Activated CD8-positive, alpha-beta memory T cell treated with anti-CD3 and anti-CD28 coated beads, Interleukin-2, amount 10 ng/mL, durations not matched to agents 7 days and 5 days (primary cell): ENCODE measurements around the gene PACS1. TPM values are rescaled to one million over a fixed set of nuclear protein-coding genes. Genes with fewer than 3 reads are reported as not detected.
"Not testable (repeated sequence)": the region's sequence is repeated elsewhere in the genome, so short reads cannot be mapped to it uniquely, and the experiment has no call there.

Source experiments
- ATAC-seq: fragments of 150-1000 bp; cut with Tn5 transposase; one replicate; pipeline ENCODE4 v1.10.0; 2021; ENCODE audit warnings: moderate library complexity
- CTCF ChIA-PET: fragments of 350-600 bp; sonication (Branson Sonifier 250); formaldehyde crosslinking; loops from one replicate; lab custom pipeline; 2021; ENCODE audit warnings: antibody characterized with exemption; lab: Charles Lee
- DNase-seq: peaks from one replicate; pipeline ENCODE4 v3.0.0-alpha.2; 2020
- H3K27ac Mint-ChIP-seq: one replicate; pipeline ENCODE4 v1.8.0; 2021; ENCODE audit warnings: mild to moderate bottlenecking, mixed read lengths
- H3K27me3 Mint-ChIP-seq: one replicate; pipeline ENCODE4 v1.8.0; 2021; ENCODE audit warnings: mixed read lengths
- H3K36me3 Mint-ChIP-seq: one replicate; pipeline ENCODE4 v1.8.0; 2021; ENCODE audit warnings: mild to moderate bottlenecking, mixed read lengths
- H3K4me1 Mint-ChIP-seq: one replicate; pipeline ENCODE4 v1.8.0; 2021; ENCODE audit warnings: mixed read lengths
- H3K4me3 Mint-ChIP-seq: one replicate; pipeline ENCODE4 v1.8.0; 2021; ENCODE audit warnings: mild to moderate bottlenecking, moderate library complexity, mixed read lengths
- H3K9me3 Mint-ChIP-seq: one replicate; pipeline ENCODE4 v1.8.0; 2022; ENCODE audit warnings: low read depth, mixed read lengths
- total RNA-seq, 2 experiments: library from RNA; stranded (reverse); gene quantifications; one replicate each; pipeline ENCODE4 v1.2.3, GENCODE V29; 2021

The PACS1 gene
- total RNA-seq, 2 experiments from 2014 or later, result 96.6 to 104 TPM

DNA sequence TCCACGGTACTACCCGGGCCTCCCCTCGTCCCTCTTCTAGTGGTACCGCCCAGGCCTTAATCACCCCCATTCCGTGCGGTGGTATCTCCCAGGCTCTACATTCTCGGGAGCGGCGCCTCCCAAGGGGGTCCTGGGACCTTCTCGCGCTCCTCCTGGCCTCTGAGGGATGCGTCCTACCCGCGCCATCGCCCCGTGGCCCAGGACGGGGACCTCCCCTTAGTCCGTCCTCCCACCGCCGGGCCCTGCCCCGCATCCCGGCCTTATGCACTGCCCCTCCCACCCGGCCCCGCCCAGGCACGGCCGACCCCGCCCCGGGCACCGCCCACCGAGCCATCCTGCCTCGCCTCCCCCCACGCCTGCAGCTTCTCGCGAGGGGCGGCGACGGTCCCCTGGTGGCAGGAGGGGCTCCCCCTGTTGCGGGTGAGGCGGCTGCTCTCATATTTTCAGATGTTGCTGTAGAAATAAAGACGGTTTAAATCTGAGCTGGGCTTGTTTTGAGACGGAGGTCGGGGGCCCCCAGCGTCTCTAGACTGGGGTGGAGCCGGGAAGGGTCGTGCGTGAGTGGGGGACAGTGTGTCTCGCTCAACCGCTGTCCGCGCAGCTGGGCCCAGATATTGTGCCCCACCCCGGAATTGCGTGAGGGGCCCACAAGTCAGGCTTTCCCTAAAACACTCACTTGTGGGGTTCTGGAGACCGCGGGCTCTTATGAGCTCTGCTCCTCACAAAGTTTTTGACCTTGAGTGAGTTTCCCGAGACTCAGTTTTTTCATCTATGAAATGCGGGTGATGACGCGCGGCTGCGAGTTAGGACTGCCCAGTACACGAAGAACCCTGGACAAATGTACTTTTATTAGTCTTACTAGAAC is 197.5 kb downstream of the PACS1 start:
- peak overlapping the region; percentile 91 for H3K4me3 Mint-ChIP-seq
- DNase-seq, result peak; percentile 92
- peaks cover 42% of the 10 kb centered on the region for H3K4me1 Mint-ChIP-seq
- CTCF ChIA-PET, result interaction anchor here (0.6 to 7.2 kb wide), 6 partner anchors 14 to 122 kb away, joined by 3 to 85 read pairs (median 5); no protein-coding TSS in a partner anchor
- peaks cover 27% of the 10 kb centered on the region for H3K36me3 Mint-ChIP-seq
- peak overlapping the region; percentile 91 for H3K27ac Mint-ChIP-seq
- no peaks in the 10 kb centered on the region for H3K9me3 Mint-ChIP-seq
- no peaks in the 10 kb centered on the region for H3K27me3 Mint-ChIP-seq
- peak; percentile 63 for ATAC-seq

DNA sequence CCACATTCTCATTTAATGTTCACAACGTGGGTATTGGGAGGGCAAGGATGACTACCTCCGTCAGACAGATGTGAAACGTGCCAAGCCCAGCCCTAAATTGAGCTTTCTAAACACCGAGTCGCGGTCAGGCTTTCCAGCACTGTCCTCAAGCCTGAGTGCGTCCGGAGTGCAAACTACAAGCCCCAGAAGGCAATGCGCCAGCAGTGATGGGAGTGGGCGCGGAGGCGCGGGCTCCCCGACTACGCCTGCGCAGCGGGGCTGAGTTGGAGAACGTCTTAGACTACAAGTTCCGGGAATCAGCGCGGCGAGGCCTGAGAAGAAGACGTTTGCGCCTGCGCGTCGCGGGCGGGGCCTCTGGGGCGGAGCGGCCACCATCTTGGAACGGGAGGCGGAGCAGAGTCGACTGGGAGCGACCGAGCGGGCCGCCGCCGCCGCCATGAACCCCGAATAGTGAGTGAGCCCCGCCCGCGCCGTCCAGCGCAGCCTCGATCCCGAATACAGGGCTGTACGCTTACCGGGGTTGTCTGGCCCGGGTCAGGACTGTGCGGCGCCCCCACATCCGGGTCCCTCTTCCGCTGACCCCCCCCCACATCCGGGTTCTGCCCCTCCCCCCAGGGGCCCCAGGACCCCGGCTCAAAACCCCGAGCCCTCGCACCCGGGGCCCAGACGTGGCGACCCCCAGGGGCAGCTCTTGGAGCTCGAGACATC is 198.3 kb downstream of the PACS1 start, which contains the start of gene RAB1B:
Gene RAB1B (plus strand): TSS at position 396 of the 708 bp plus-strand sequence. CDS start 41 bp downstream, at position 437.
- Mint-ChIP-seq H3K9me3 (no peaks in the 10 kb centered on the region), H3K27me3 (no peaks in the 10 kb centered on the region), H3K27ac (peak within 1 kb of the TSS; percentile 91), H3K4me1 (peaks cover 49% of the 10 kb centered on the region), H3K36me3 (peaks cover 34% of the 10 kb centered on the region), H3K4me3 (peak within 1 kb of the TSS; percentile 91)
- CTCF ChIA-PET, result interaction anchor here (0.8 to 7.2 kb wide), 5 partner anchors 13 to 121 kb away, joined by 3 to 85 read pairs (median 7); no protein-coding TSS in a partner anchor
- DNase-seq (peak; percentile 100), ATAC-seq (peak; percentile 88)

DNA sequence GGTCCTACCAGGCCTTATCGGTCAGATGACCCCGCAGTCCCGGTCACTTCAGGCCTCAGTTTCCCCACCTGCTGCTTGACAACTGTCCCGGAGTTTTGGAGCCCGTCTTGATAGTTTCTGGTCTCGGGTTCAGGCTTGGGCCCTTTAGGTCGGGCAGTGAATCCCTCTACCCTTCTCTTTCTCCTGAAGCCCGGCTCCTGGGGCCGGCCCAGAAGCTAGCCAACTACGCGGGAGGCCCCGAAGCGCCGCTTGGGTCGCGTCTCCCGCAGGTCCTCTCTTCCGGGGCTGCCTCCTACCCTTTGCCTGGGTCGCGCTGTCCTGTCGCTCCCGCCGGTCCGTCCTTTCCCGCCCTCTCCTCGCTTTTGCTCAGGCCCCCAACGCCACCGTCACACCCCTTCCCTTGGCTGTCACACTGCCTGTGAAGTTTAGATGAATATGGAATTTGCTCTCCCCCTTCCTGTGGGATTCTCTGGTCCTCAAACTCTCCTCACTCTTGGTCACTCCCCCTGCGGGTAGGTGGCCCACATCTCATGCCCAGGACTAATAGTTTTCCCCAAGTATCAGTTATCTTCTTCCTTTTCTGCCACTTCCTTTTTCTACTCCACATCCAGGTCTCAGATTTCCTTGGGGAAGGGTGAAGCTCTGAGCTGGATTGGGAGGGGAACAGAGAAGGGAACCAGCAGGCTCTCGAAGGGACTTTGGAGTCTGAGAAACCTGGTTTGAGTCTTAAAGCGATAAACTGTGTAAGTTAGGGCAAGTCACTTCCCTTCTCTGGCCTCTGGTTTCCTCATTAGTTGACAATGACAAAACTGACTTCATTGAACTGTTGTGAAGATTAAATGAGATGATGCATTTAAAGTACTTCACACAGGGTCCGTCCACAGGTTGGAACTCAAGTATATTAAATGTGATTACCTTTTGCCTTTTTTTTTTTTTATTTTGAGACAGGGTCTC is 199.2 kb downstream of the PACS1 start:
- ATAC-seq, result no peak
- peak overlapping the region; percentile 91 for H3K4me3 Mint-ChIP-seq
- no peaks in the 10 kb centered on the region for H3K27me3 Mint-ChIP-seq
- peaks cover 51% of the 10 kb centered on the region for H3K4me1 Mint-ChIP-seq
- CTCF ChIA-PET, result interaction anchor here (1.3 to 7.2 kb wide), 4 partner anchors 13 to 120 kb away, joined by 3 to 85 read pairs (median 10); no protein-coding TSS in a partner anchor
- no peak for DNase-seq
- no peaks in the 10 kb centered on the region for H3K9me3 Mint-ChIP-seq
- peaks cover 38% of the 10 kb centered on the region for H3K36me3 Mint-ChIP-seq
- H3K27ac Mint-ChIP-seq, result peak overlapping the region; percentile 91

DNA sequence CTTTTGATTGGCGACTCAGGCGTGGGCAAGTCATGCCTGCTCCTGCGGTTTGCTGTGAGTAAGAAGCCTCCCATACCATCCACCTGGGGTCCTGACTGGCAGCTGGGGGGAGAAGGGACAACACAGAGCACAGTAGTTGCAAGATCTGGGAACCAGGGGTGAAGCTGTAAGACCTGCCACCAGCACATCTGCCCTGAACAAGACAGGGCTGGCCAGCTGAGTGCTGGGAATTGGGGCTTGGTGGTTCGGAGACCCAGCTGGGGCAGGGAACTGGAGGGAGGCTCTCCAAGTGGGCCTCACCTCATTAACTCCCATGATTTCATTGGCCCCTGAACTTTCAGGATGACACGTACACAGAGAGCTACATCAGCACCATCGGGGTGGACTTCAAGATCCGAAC is 201.7 kb downstream of the PACS1 start:
- Mint-ChIP-seq H3K36me3 (peaks cover 40% of the 10 kb centered on the region), H3K9me3 (no peaks in the 10 kb centered on the region), H3K4me1 (peaks cover 51% of the 10 kb centered on the region), H3K27ac (peak overlapping the region; percentile 79), H3K27me3 (no peaks in the 10 kb centered on the region), H3K4me3 (no peak overlapping the region)
- ATAC-seq, result no peak
- CTCF ChIA-PET, result interaction anchor here (1.2 to 7.2 kb wide), 8 partner anchors 10 to 115 kb away, joined by 3 to 85 read pairs (median 4); partner anchors contain the start of gene YIF1A
- DNase-seq, result no peak

DNA sequence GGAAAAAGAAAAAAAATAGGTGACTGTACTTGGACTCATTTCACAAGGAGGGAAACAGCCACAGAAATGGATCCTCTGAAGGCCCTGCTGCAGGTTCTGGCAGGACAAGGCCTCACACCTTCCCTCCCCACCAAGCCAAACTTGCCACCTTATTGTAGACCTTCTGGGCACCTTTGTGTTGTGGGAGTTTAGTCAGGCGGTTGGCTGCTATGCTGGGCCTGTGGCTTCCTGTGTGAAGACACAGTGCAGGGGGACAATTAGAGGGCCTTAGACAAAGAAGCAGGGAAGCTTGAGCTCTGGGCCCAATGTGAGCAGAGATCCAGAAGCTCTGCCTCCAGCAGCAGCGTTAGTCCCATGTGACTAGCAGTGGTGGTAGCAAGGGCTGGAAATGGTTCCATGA is 202.5 kb downstream of the PACS1 start:
- peaks cover 42% of the 10 kb centered on the region for H3K36me3 Mint-ChIP-seq
- DNase-seq (peak; percentile 64), ATAC-seq (no peak)
- peaks cover 53% of the 10 kb centered on the region for H3K4me1 Mint-ChIP-seq
- no peaks in the 10 kb centered on the region for H3K27me3 Mint-ChIP-seq
- H3K9me3 Mint-ChIP-seq, result no peaks in the 10 kb centered on the region
- CTCF ChIA-PET, result interaction anchor here (1.0 to 7.2 kb wide), 10 partner anchors 9 to 250 kb away, joined by 3 to 85 read pairs (median 4); no protein-coding TSS in a partner anchor
- H3K4me3 Mint-ChIP-seq, result no peak overlapping the region
- H3K27ac Mint-ChIP-seq, result peak overlapping the region; percentile 79

DNA sequence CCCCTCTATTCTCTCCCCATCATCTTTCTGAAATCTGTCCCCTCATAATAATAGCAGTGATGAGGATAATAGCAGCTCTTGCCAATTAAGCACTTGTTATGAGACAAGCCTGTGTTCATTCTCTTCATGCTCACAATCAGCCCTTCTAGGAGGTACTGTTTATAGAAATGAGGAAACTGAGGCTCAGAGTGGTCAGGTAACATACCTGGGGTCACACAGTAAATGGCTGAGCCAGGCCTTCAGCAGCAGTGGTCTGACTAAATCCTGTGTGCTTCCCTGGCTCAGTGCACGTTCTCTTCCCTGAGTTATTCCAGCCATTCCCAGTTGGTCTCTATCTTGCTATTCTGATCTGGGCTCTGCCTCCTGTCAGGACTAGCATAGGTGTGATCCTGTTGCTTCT is 204.1 kb downstream of the PACS1 start:
- Mint-ChIP-seq H3K9me3 (no peaks in the 10 kb centered on the region), H3K27me3 (peaks cover 3% of the 10 kb centered on the region), H3K4me1 (peaks cover 51% of the 10 kb centered on the region), H3K27ac (no peak overlapping the region), H3K36me3 (peaks cover 40% of the 10 kb centered on the region), H3K4me3 (no peak overlapping the region)
- no peak for ATAC-seq
- CTCF ChIA-PET, result interaction anchor here (2.7 to 7.2 kb wide), 2 partner anchors 8 to 51 kb away, joined by 13 to 85 read pairs; no protein-coding TSS in a partner anchor
- DNase-seq, result no peak

DNA sequence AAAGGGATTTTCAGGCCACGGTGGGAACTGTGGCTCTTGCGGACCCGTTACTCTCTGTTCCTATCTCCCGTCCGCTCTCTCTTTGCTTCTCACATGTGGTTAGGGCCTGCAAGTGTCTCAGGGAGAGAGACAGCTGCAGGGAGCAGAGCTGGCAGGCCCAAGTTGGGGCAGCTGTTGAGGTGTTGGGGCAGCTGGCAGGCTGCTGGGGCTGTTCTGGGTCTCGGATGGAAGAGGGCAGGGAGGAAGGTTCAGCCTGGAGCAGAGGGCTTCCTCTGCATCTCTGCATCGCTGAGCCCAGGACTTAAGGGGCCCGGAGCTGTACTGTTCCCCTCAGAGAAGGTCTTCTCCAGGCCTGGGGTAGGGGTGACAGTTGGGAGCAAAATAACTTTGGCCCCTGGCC is 205.3 kb downstream of the PACS1 start:
- Mint-ChIP-seq H3K27ac (no peak overlapping the region), H3K36me3 (peaks cover 34% of the 10 kb centered on the region), H3K9me3 (no peaks in the 10 kb centered on the region), H3K4me1 (peaks cover 39% of the 10 kb centered on the region), H3K27me3 (peaks cover 3% of the 10 kb centered on the region), H3K4me3 (no peak overlapping the region)
- no peak for DNase-seq
- CTCF ChIA-PET, result no interaction called here
- no peak for ATAC-seq

DNA sequence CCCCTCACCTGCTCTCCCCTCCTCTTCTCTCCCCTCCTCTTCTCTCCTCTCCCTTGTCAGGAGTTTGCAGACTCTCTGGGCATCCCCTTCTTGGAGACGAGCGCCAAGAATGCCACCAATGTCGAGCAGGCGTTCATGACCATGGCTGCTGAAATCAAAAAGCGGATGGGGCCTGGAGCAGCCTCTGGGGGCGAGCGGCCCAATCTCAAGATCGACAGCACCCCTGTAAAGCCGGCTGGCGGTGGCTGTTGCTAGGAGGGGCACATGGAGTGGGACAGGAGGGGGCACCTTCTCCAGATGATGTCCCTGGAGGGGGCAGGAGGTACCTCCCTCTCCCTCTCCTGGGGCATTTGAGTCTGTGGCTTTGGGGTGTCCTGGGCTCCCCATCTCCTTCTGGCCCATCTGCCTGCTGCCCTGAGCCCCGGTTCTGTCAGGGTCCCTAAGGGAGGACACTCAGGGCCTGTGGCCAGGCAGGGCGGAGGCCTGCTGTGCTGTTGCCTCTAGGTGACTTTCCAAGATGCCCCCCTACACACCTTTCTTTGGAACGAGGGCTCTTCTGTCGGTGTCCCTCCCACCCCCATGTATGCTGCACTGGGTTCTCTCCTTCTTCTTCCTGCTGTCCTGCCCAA is 206.0 kb downstream of the PACS1 start:
- no peaks in the 10 kb centered on the region for H3K9me3 Mint-ChIP-seq
- H3K4me1 Mint-ChIP-seq, result peaks cover 33% of the 10 kb centered on the region
- peaks cover 3% of the 10 kb centered on the region for H3K27me3 Mint-ChIP-seq
- peaks cover 29% of the 10 kb centered on the region for H3K36me3 Mint-ChIP-seq
- DNase-seq (no peak), ATAC-seq (no peak)
- no peak overlapping the region for H3K4me3 Mint-ChIP-seq
- H3K27ac Mint-ChIP-seq, result no peak overlapping the region
- CTCF ChIA-PET, result no interaction called here

DNA sequence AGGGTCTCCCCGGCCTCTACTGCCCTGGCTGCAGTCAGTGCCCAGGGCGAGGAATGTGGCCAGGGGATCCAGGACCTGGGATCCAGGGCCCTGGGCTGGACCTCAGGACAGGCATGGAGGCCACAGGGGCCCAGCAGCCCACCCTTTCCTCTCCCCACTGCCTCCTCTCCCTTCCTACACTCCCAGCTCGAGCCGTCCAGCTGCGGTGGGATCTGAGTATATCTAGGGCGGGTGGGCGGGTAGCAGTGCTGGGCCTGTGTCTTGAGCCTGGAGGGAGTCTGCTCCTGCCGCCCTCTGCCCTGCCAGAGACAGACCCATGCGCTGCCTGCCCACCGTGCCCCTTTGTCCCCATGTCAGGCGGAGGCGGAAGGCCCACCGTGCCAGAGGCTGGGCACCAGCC is 206.5 kb downstream of the PACS1 start:
- H3K27me3 Mint-ChIP-seq, DNase-seq, ATAC-seq, H3K4me3 Mint-ChIP-seq, H3K9me3 Mint-ChIP-seq, H3K27ac Mint-ChIP-seq: not testable (repeated sequence)
- Mint-ChIP-seq H3K36me3 (peaks cover 29% of the 10 kb centered on the region), H3K4me1 (peaks cover 30% of the 10 kb centered on the region)
- CTCF ChIA-PET, result interaction anchor here (1.2 to 2.9 kb wide), 2 partner anchors 12 to 18 kb away, joined by 5 to 8 read pairs; partner anchors contain the start of gene YIF1A

DNA sequence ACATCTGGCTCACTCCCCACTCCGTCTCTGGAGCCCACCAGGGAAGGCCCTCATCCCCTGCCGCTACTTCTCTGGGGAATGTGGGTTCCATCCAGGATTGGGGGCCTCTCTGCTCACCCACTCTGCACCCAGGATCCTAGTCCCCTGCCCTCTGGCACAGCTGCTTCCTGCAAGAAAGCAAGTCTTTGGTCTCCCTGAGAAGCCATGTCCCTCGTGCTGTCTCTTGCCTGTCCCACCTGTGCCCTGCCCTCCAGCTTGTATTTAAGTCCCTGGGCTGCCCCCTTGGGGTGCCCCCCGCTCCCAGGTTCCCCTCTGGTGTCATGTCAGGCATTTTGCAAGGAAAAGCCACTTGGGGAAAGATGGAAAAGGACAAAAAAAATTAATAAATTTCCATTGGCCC is 207.0 kb downstream of the PACS1 start:
- Mint-ChIP-seq H3K4me1 (peaks cover 28% of the 10 kb centered on the region), H3K36me3 (peaks cover 24% of the 10 kb centered on the region)
- ATAC-seq, H3K27me3 Mint-ChIP-seq, DNase-seq, H3K27ac Mint-ChIP-seq, H3K4me3 Mint-ChIP-seq, H3K9me3 Mint-ChIP-seq: not testable (repeated sequence)
- CTCF ChIA-PET, result interaction anchor here (1.2 to 2.9 kb wide), 2 partner anchors 12 to 18 kb away, joined by 5 to 8 read pairs; partner anchors contain the start of gene YIF1A

DNA sequence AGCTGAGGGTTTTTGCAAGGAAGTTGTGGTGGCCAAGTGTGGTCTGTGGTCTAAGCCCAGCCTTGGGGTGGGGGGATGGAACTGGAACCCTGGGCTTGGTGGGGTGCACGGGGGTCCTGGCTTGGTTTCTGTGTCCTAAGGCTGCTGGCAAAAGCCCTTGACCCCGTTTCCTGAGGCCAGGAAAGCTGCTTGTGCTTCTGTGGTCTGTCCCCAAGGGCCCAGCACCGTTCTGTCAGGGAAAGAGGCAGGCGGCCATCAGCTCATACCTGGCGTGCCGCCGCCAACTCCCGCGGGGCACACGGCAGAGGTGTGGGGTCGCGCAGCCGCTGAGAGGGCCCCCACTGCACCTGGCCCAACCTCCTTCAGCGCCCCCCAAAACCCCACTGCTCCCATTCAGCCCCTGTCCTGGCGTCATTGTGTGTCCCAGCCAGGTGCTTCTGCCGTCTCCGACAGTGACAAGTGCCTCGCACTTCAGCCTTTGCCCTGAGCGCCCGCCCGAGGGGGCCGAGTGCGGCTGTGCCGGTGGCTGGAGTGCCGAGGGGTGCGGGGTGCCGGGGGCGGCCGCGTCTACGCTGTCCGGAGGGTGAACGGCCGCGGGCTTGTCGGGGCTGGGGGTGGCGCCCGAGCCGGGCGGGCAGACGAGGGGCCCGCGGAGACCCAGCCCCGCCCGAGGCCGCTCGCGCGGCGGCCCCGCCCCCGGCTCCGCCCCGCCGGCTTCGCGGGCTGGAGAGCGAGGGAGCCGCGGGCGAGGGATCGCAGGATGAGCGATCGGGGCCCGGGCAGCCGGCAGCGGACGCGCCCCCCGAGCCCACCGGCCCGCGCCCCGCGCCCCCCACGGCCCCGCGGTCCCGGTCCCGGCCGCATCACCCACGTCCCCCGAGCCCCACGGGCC is 207.6 kb downstream of the PACS1 start, which contains the start of gene CNIH2:
Gene CNIH2 (plus strand): TSS at position 705 of the 892 bp plus-strand sequence. CDS start 282 bp downstream, outside the sequence.
- DNase-seq (no peak), ATAC-seq (peak; percentile 56)
- H3K4me1 Mint-ChIP-seq, result peaks cover 28% of the 10 kb centered on the region
- H3K27me3 Mint-ChIP-seq, result peaks cover 3% of the 10 kb centered on the region
- CTCF ChIA-PET, result interaction anchor here (1.2 to 2.9 kb wide), 2 partner anchors 11 to 19 kb away, joined by 5 to 8 read pairs; partner anchors contain the start of gene YIF1A
- H3K4me3 Mint-ChIP-seq, result no peak within 1 kb of the TSS
- H3K27ac Mint-ChIP-seq, result no peak within 1 kb of the TSS
- no peaks in the 10 kb centered on the region for H3K9me3 Mint-ChIP-seq
- peaks cover 18% of the 10 kb centered on the region for H3K36me3 Mint-ChIP-seq
